Measurements from ENCODE around the gene IKBKE. TPM values are rescaled to one million over a fixed set of nuclear protein-coding genes. Genes with fewer than 3 reads are reported as not detected.

The IKBKE gene
- total RNA-seq, 1 donor from 2014 or later: 51.5 TPM

- Mint-ChIP-seq H3K4me3 (no peak overlapping the region), H3K27ac (peak overlapping the region; percentile 29), H3K36me3 (ENCODE audit: low read depth) (peaks cover 64% of the 10 kb centered on the region), H3K9me3 (no peaks in the 10 kb centered on the region), H3K4me1 (peaks cover 16% of the 10 kb centered on the region), H3K27me3 (no peaks in the 10 kb centered on the region)
- intact Hi-C loops (cut with micrococcal nuclease): no loop called here
- DNase-seq: no peak
These were observed 23.4 kb upstream of the IKBKE start for GRCh38 chr1:206446688-206447421.

- intact Hi-C loops (cut with micrococcal nuclease): no loop called here
- Mint-ChIP-seq H3K4me3 (no peak overlapping the region), H3K27ac (no peak overlapping the region), H3K9me3 (no peaks in the 10 kb centered on the region), H3K27me3 (no peaks in the 10 kb centered on the region), H3K36me3 (ENCODE audit: low read depth) (peaks cover 63% of the 10 kb centered on the region), H3K4me1 (peaks cover 14% of the 10 kb centered on the region)
- DNase-seq: no peak
These were observed 22.9 kb upstream of the IKBKE start for GRCh38 chr1:206447422-206447765.

GRCh38 chr1:206447792-206448191, 22.5 kb upstream of the IKBKE start:
- no peak for DNase-seq
- Mint-ChIP-seq H3K4me3 (no peak overlapping the region), H3K27ac (no peak overlapping the region), H3K36me3 (ENCODE audit: low read depth) (peaks cover 65% of the 10 kb centered on the region), H3K27me3 (no peaks in the 10 kb centered on the region), H3K9me3 (no peaks in the 10 kb centered on the region), H3K4me1 (peaks cover 14% of the 10 kb centered on the region)
- intact Hi-C loops (cut with micrococcal nuclease): no loop called here

- no peaks in the 10 kb centered on the region for H3K9me3 Mint-ChIP-seq
- no peak overlapping the region for H3K4me3 Mint-ChIP-seq
- H3K4me1 Mint-ChIP-seq: peaks cover 14% of the 10 kb centered on the region
- H3K27me3 Mint-ChIP-seq: no peaks in the 10 kb centered on the region
- H3K36me3 Mint-ChIP-seq (ENCODE audit: low read depth): peaks cover 66% of the 10 kb centered on the region
- no peak overlapping the region for H3K27ac Mint-ChIP-seq
- intact Hi-C loops (cut with micrococcal nuclease): no loop called here
- no peak for DNase-seq
These were observed 21.8 kb upstream of the IKBKE start for GRCh38 chr1:206448471-206448870.

GRCh38 chr1:206449565-206449964, 20.7 kb upstream of the IKBKE start:
- Mint-ChIP-seq H3K27ac (no peak overlapping the region), H3K27me3 (no peaks in the 10 kb centered on the region), H3K36me3 (ENCODE audit: low read depth) (peaks cover 68% of the 10 kb centered on the region), H3K4me1 (peaks cover 14% of the 10 kb centered on the region), H3K4me3 (no peak overlapping the region), H3K9me3 (no peaks in the 10 kb centered on the region)
- DNase-seq: no peak
- intact Hi-C loops (cut with micrococcal nuclease): no loop called here

- Mint-ChIP-seq H3K4me3 (no peak overlapping the region), H3K36me3 (ENCODE audit: low read depth) (peaks cover 69% of the 10 kb centered on the region), H3K9me3 (no peaks in the 10 kb centered on the region), H3K27me3 (no peaks in the 10 kb centered on the region), H3K4me1 (peaks cover 14% of the 10 kb centered on the region), H3K27ac (no peak overlapping the region)
- DNase-seq: no peak
- intact Hi-C loops (cut with micrococcal nuclease): no loop called here
These were observed 20.0 kb upstream of the IKBKE start for GRCh38 chr1:206450281-206450680.

GRCh38 chr1:206451134-206451686, 19.1 kb upstream of the IKBKE start:
- no peak for DNase-seq
- Mint-ChIP-seq H3K36me3 (ENCODE audit: low read depth) (peaks cover 72% of the 10 kb centered on the region), H3K4me3 (no peak overlapping the region)

GRCh38 chr1:206453111-206453510, 17.2 kb upstream of the IKBKE start:
- intact Hi-C loops (cut with micrococcal nuclease): no loop called here
- Mint-ChIP-seq H3K4me1 (peaks cover 28% of the 10 kb centered on the region), H3K36me3 (ENCODE audit: low read depth) (peaks cover 67% of the 10 kb centered on the region), H3K9me3 (no peaks in the 10 kb centered on the region), H3K27ac (no peak overlapping the region), H3K27me3 (no peaks in the 10 kb centered on the region), H3K4me3 (no peak overlapping the region)
- no peak for DNase-seq

More at GRCh38 chr1:206451134-206451686, 19.1 kb upstream of the IKBKE start:
- Mint-ChIP-seq H3K9me3 (no peaks in the 10 kb centered on the region), H3K4me1 (peaks cover 21% of the 10 kb centered on the region), H3K27ac (no peak overlapping the region), H3K27me3 (no peaks in the 10 kb centered on the region)
- intact Hi-C loops (cut with micrococcal nuclease): no loop called here

GRCh38 chr1:206455289-206455665, 15.0 kb upstream of the IKBKE start:
- intact Hi-C loops (cut with micrococcal nuclease): no loop called here
- H3K9me3 Mint-ChIP-seq: no peaks in the 10 kb centered on the region

GRCh38 chr1:206455666-206456344, 14.5 kb upstream of the IKBKE start:
- H3K9me3 Mint-ChIP-seq: no peaks in the 10 kb centered on the region
- no peak for DNase-seq
- H3K4me3 Mint-ChIP-seq: no peak overlapping the region
- no peak overlapping the region for H3K27ac Mint-ChIP-seq
- H3K27me3 Mint-ChIP-seq: no peaks in the 10 kb centered on the region
- H3K36me3 Mint-ChIP-seq (ENCODE audit: low read depth): peaks cover 57% of the 10 kb centered on the region
- intact Hi-C loops (cut with micrococcal nuclease): no loop called here
- peaks cover 18% of the 10 kb centered on the region for H3K4me1 Mint-ChIP-seq

More at GRCh38 chr1:206455289-206455665, 15.0 kb upstream of the IKBKE start:
- peaks cover 60% of the 10 kb centered on the region for H3K36me3 Mint-ChIP-seq (ENCODE audit: low read depth)
- H3K27me3 Mint-ChIP-seq: no peaks in the 10 kb centered on the region
- DNase-seq: no peak
- peaks cover 18% of the 10 kb centered on the region for H3K4me1 Mint-ChIP-seq
- no peak overlapping the region for H3K27ac Mint-ChIP-seq
- H3K4me3 Mint-ChIP-seq: no peak overlapping the region

- H3K9me3 Mint-ChIP-seq: no peaks in the 10 kb centered on the region
- peak overlapping the region; percentile 9 for H3K27ac Mint-ChIP-seq
- H3K4me3 Mint-ChIP-seq: no peak overlapping the region
- intact Hi-C loops (cut with micrococcal nuclease): no loop called here
- peaks cover 53% of the 10 kb centered on the region for H3K36me3 Mint-ChIP-seq (ENCODE audit: low read depth)
- no peaks in the 10 kb centered on the region for H3K27me3 Mint-ChIP-seq
- no peak for DNase-seq
- H3K4me1 Mint-ChIP-seq: peaks cover 20% of the 10 kb centered on the region
These were observed 13.5 kb upstream of the IKBKE start for GRCh38 chr1:206456577-206457370.

GRCh38 chr1:206457408-206458120, 12.7 kb upstream of the IKBKE start:
- Mint-ChIP-seq H3K36me3 (ENCODE audit: low read depth) (peaks cover 49% of the 10 kb centered on the region), H3K4me3 (no peak overlapping the region), H3K27me3 (no peaks in the 10 kb centered on the region), H3K4me1 (peaks cover 23% of the 10 kb centered on the region), H3K9me3 (no peaks in the 10 kb centered on the region), H3K27ac (peak overlapping the region; percentile 13)
- intact Hi-C loops (cut with micrococcal nuclease): no loop called here
- DNase-seq: no peak

- H3K27ac Mint-ChIP-seq: no peak overlapping the region
- intact Hi-C loops (cut with micrococcal nuclease): no loop called here
- no peaks in the 10 kb centered on the region for H3K27me3 Mint-ChIP-seq
- peaks cover 43% of the 10 kb centered on the region for H3K36me3 Mint-ChIP-seq (ENCODE audit: low read depth)
- no peak for DNase-seq
- H3K9me3 Mint-ChIP-seq: no peaks in the 10 kb centered on the region
- H3K4me1 Mint-ChIP-seq: peaks cover 37% of the 10 kb centered on the region
- no peak overlapping the region for H3K4me3 Mint-ChIP-seq
These were observed 10.6 kb upstream of the IKBKE start for GRCh38 chr1:206459703-206460102.
